Loucy (cell line): ENCODE measurements around the gene COL5A1.

Experiments used
- H2AFZ ChIP-seq: fragments of 200-600 bp; sonication (generic); 2 replicates; pipeline ENCODE4 v1.6.0; 2016; ENCODE audit warnings: antibody characterized with exemption, mild to moderate bottlenecking, low read length, moderate library complexity
- H3F3A ChIP-seq: fragments of 200-600 bp; 2 replicates; pipeline ENCODE4 v1.6.0; 2016; ENCODE audit warnings: antibody characterized with exemption, low read depth, mild to moderate bottlenecking
- H3K27me3 ChIP-seq: fragments of 200-600 bp; sonication (generic); 2 replicates; pipeline ENCODE4 v1.6.1; 2014; ENCODE audit warnings: low read length, mild to moderate bottlenecking; ENCODE audit not compliant: insufficient read depth, poor library complexity, severe bottlenecking
- H3K36me3 ChIP-seq: fragments of 200-600 bp; sonication (generic); 2 replicates; pipeline ENCODE4 v1.6.1; 2016; ENCODE audit warnings: low read length; ENCODE audit not compliant: insufficient read depth
- H3K4me1 ChIP-seq: fragments of 200-600 bp; sonication (generic); 2 replicates; pipeline ENCODE4 v1.5.1; 2014; ENCODE audit warnings: low read length, mild to moderate bottlenecking; ENCODE audit not compliant: insufficient read depth, poor library complexity, severe bottlenecking
- H3K4me2 ChIP-seq: fragments of 200-600 bp; sonication (generic); 2 replicates; pipeline ENCODE4 v1.6.0; 2014; ENCODE audit warnings: antibody characterized with exemption, low read length, low read depth, mild to moderate bottlenecking; ENCODE audit not compliant: poor library complexity, severe bottlenecking
- H3K4me3 ChIP-seq: fragments of 200-600 bp; sonication (generic); 2 replicates; pipeline ENCODE4 v1.5.1; 2014; ENCODE audit warnings: low read length, mild to moderate bottlenecking, mixed read lengths; ENCODE audit not compliant: poor library complexity, severe bottlenecking
- H3K79me2 ChIP-seq: fragments of 200-600 bp; sonication (generic); 2 replicates; pipeline ENCODE4 v1.6.1; 2014; ENCODE audit warnings: low read length; ENCODE audit not compliant: insufficient read depth
- H3K9ac ChIP-seq: fragments of 200-600 bp; sonication (generic); 2 replicates; pipeline ENCODE4 v1.6.0; 2014; ENCODE audit warnings: mild to moderate bottlenecking, low read depth, low read length, moderate library complexity; ENCODE audit not compliant: poor library complexity, severe bottlenecking
- H3K9me2 ChIP-seq: fragments of 200-600 bp; sonication (generic); replicated peaks from 2 replicates; pipeline ENCODE4 v1.6.1; 2016; ENCODE audit warnings: low read depth, low read length, mixed read lengths
- H3K9me3 ChIP-seq: fragments of 200-600 bp; sonication (generic); 2 replicates; pipeline ENCODE4 v1.6.1; 2014; ENCODE audit warnings: mild to moderate bottlenecking, antibody characterized with exemption, low read length, low read depth; ENCODE audit not compliant: insufficient read depth
- H4K20me1 ChIP-seq: fragments of 200-600 bp; sonication (generic); 2 replicates; pipeline ENCODE4 v1.6.0; 2014; ENCODE audit warnings: antibody characterized with exemption, low read length, mild to moderate bottlenecking; ENCODE audit not compliant: insufficient read depth, poor library complexity, severe bottlenecking
- CTCF ChIP-seq: fragments of 200-600 bp; sonication (generic); conservative IDR thresholded peaks from 2 replicates; pipeline ENCODE4 v1.5.1; 2014; ENCODE audit warnings: mild to moderate bottlenecking, antibody characterized with exemption, low read length
- EZH2phosphoT487 ChIP-seq: fragments of 200-600 bp; IDR thresholded peaks from 2 replicates; pipeline ENCODE4 v1.6.1; 2018; ENCODE audit warnings: antibody characterized with exemption, mild to moderate bottlenecking, moderate library complexity, borderline replicate concordance

The COL5A1 gene

GRCh38 chr9:134726722-134727034 lies 85.1 kb downstream of the COL5A1 start:
- no peaks in the 10 kb centered on the region for H3K9me3 ChIP-seq
- H3K4me2 ChIP-seq, result no peak overlapping the region
- peaks cover 40% of the 10 kb centered on the region for H3K4me1 ChIP-seq
- no peaks in the 10 kb centered on the region for H3K27me3 ChIP-seq
- no peak overlapping the region for H2AFZ ChIP-seq
- H3K9ac ChIP-seq, result no peak overlapping the region
- no peaks in the 10 kb centered on the region for H3F3A ChIP-seq
- no peaks in the 10 kb centered on the region for H3K36me3 ChIP-seq
- TF ChIP-seq CTCF (no peak), EZH2phosphoT487 (no peak)
- no peaks in the 10 kb centered on the region for H3K79me2 ChIP-seq
- no peak overlapping the region for H3K4me3 ChIP-seq
- no peaks in the 10 kb centered on the region for H3K9me2 ChIP-seq
- no peaks in the 10 kb centered on the region for H4K20me1 ChIP-seq

GRCh38 chr9:134728021-134728795 lies 86.6 kb downstream of the COL5A1 start:
- Histone ChIP-seq H3F3A (no peaks in the 10 kb centered on the region), H2AFZ (no peak overlapping the region), H3K27me3 (no peaks in the 10 kb centered on the region), H3K36me3 (no peaks in the 10 kb centered on the region), H3K4me2 (no peak overlapping the region), H3K79me2 (no peaks in the 10 kb centered on the region), H4K20me1 (no peaks in the 10 kb centered on the region), H3K4me3 (no peak overlapping the region), H3K9me3 (no peaks in the 10 kb centered on the region), H3K4me1 (peaks cover 32% of the 10 kb centered on the region), H3K9ac (no peak overlapping the region), H3K9me2 (no peaks in the 10 kb centered on the region)
- no peak for TF ChIP-seq CTCF
- no peak for TF ChIP-seq EZH2phosphoT487

GRCh38 chr9:134728801-134729495 lies 87.3 kb downstream of the COL5A1 start:
- H3K9me2 ChIP-seq, result no peaks in the 10 kb centered on the region
- H3K4me3 ChIP-seq, result no peak overlapping the region
- H3K36me3 ChIP-seq, result no peaks in the 10 kb centered on the region
- no peak overlapping the region for H3K9ac ChIP-seq
- H4K20me1 ChIP-seq, result no peaks in the 10 kb centered on the region
- H3K79me2 ChIP-seq, result no peaks in the 10 kb centered on the region
- no peaks in the 10 kb centered on the region for H3K27me3 ChIP-seq
- peaks cover 25% of the 10 kb centered on the region for H3K4me1 ChIP-seq
- no peak overlapping the region for H2AFZ ChIP-seq
- H3K9me3 ChIP-seq, result no peaks in the 10 kb centered on the region
- TF ChIP-seq CTCF (no peak), EZH2phosphoT487 (no peak)
- H3K4me2 ChIP-seq, result no peak overlapping the region
- H3F3A ChIP-seq, result no peaks in the 10 kb centered on the region
